GM23248 (cell line): Measurements from ENCODE around the gene C20orf141. TPM values are rescaled to one million over a fixed set of nuclear protein-coding genes. Genes with fewer than 3 reads are reported as not detected.
"Not testable (repeated sequence)": the region's sequence is repeated elsewhere in the genome, so short reads cannot be mapped to it uniquely, and the experiment has no call there.

ENCODE experiments used
- DNase-seq: peaks from one replicate; pipeline ENCODE4 v3.0.0-alpha.2; 2015
- H2AFZ ChIP-seq: fragments of 200-600 bp; sonication (generic); 2 replicates; pipeline ENCODE4 v1.6.1; 2016; ENCODE audit warnings: antibody characterized with exemption
- H3F3A ChIP-seq: fragments of 200-600 bp; sonication (generic); 2 replicates; pipeline ENCODE4 v1.6.1; 2016; ENCODE audit warnings: mild to moderate bottlenecking, antibody characterized with exemption, mixed run types; ENCODE audit not compliant: insufficient read depth
- H3K27ac ChIP-seq: fragments of 200-600 bp; sonication (generic); 2 replicates; pipeline ENCODE4 v1.5.1; 2016; ENCODE audit warnings: mild to moderate bottlenecking
- H3K27me3 ChIP-seq: fragments of 200-600 bp; sonication (generic); replicated peaks from 2 replicates; pipeline ENCODE4 v1.6.1; 2016; ENCODE audit warnings: mild to moderate bottlenecking; ENCODE audit not compliant: insufficient read depth
- H3K36me3 ChIP-seq: fragments of 200-600 bp; sonication (generic); 2 replicates; pipeline ENCODE4 v1.6.1; 2016; ENCODE audit warnings: low read depth, mild to moderate bottlenecking
- H3K4me1 ChIP-seq: fragments of 200-600 bp; sonication (generic); 2 replicates; pipeline ENCODE4 v1.6.1; 2016; ENCODE audit warnings: mild to moderate bottlenecking; ENCODE audit not compliant: insufficient read depth
- H3K4me2 ChIP-seq: fragments of 200-600 bp; sonication (generic); one replicate; pipeline ENCODE4 v1.6.1; 2016; ENCODE audit warnings: mild to moderate bottlenecking; ENCODE audit not compliant: unreplicated experiment
- H3K4me3 ChIP-seq: fragments of 200-600 bp; sonication (generic); 2 replicates; pipeline ENCODE4 v1.5.1; 2016; ENCODE audit warnings: mild to moderate bottlenecking
- H3K79me2 ChIP-seq: fragments of 200-600 bp; sonication (generic); 2 replicates; pipeline ENCODE4 v1.6.1; 2016; ENCODE audit warnings: mild to moderate bottlenecking; ENCODE audit not compliant: insufficient read depth
- H3K9ac ChIP-seq: fragments of 200-600 bp; sonication (generic); 2 replicates; pipeline ENCODE4 v1.6.1; 2016; ENCODE audit warnings: mild to moderate bottlenecking
- H3K9me2 ChIP-seq: fragments of 200-600 bp; sonication (generic); 2 replicates; pipeline ENCODE4 v1.6.1; 2016; ENCODE audit warnings: mixed run types, mild to moderate bottlenecking, moderate library complexity; ENCODE audit not compliant: insufficient read depth
- H3K9me3 ChIP-seq: fragments of 200-600 bp; sonication (generic); one replicate; pipeline ENCODE4 v1.6.1; 2017; ENCODE audit warnings: low read depth
- H4K20me1 ChIP-seq: fragments of 200-600 bp; sonication (generic); 2 replicates; pipeline ENCODE4 v1.6.0; 2016; ENCODE audit not compliant: insufficient read depth
- EZH2 ChIP-seq: fragments of 200-600 bp; sonication (generic); IDR thresholded peaks from 2 replicates; pipeline ENCODE4 v1.6.1; 2018; ENCODE audit warnings: antibody characterized with exemption, mild to moderate bottlenecking; ENCODE audit not compliant: insufficient read depth, poor library complexity, severe bottlenecking
- EZH2phosphoT487 ChIP-seq: fragments of 200-600 bp; sonication (generic); IDR thresholded peaks from 2 replicates; pipeline ENCODE4 v1.6.1; 2018; ENCODE audit warnings: antibody characterized with exemption, moderate library complexity, mild to moderate bottlenecking, low read depth; ENCODE audit not compliant: insufficient read depth
- WGBS, 2 experiments: methylation state at CpG; one replicate each; pipeline ENCODE4 v1.1.6; 2015 to 2017; ENCODE audit warnings: low lambda C conversion rate in 2 of 2, low coverage in 1 of 2; ENCODE audit errors: missing lambda C conversion rate in 2 of 2; 5-methylcytosine and 5-hydroxymethylcytosine counted together
- in situ Hi-C: fragments of 300-500 bp; cut with MboI; formaldehyde crosslinking; loops from 2 replicates; pipeline ENCODE4 v1.15.0; 2020
- polyA plus RNA-seq: library from polyadenylated mRNA; unstranded; fragments of >200 nt; fragmentation: Nextera tagmentation; extraction: Ambion mirVana; gene quantifications from 2 replicates; pipeline ENCODE4 v1.2.1, GENCODE V29; 2016
- total RNA-seq: library from RNA; depleted of rRNA; stranded (reverse); fragments of >200 nt; shearing (Covaris generic); gene quantifications from 2 replicates; pipeline ENCODE4 v1.2.3, GENCODE V29; 2014

The C20orf141 gene
- total and polyA plus RNA-seq, 2 experiments from 2014 or later, result not detected

GRCh38 chr20:2825761-2826160, 11.0 kb downstream of the C20orf141 start:
- 93 to 96% methylated on average over 2 of the region's 2 CpGs for WGBS, 2 experiments
- H2AFZ ChIP-seq, result no peak overlapping the region
- TF ChIP-seq EZH2phosphoT487 (no peak), EZH2 (no peak)

GRCh38 chr20:2826655-2827054, 11.9 kb downstream of the C20orf141 start:
- Histone ChIP-seq H2AFZ (no peak overlapping the region), H3K9ac (no peak overlapping the region), H3K4me1 (peaks cover 1% of the 10 kb centered on the region; the same call in 1 of the 2 replicates), H3K36me3 (no peaks in the 10 kb centered on the region), H3K4me3 (no peak overlapping the region), H4K20me1 (no peaks in the 10 kb centered on the region), H3K9me3 (no peaks in the 10 kb centered on the region), H3K79me2 (no peaks in the 10 kb centered on the region), H3K27me3 (peaks cover 1% of the 10 kb centered on the region), H3K4me2 (no peak overlapping the region), H3F3A (peaks cover 2% of the 10 kb centered on the region; the same call in 1 of the 2 replicates), H3K9me2 (no peaks in the 10 kb centered on the region), H3K27ac (no peak overlapping the region)
- DNase-seq, result no peak
- no peak for TF ChIP-seq EZH2
- no peak for TF ChIP-seq EZH2phosphoT487
- in situ Hi-C loops, result no loop called here
- 75 to 77% methylated on average over 4 of the region's 4 CpGs for WGBS, 2 experiments

More at GRCh38 chr20:2825761-2826160, 11.0 kb downstream of the C20orf141 start:
- no peaks in the 10 kb centered on the region for H3K9me3 ChIP-seq
- H3K36me3 ChIP-seq, result no peaks in the 10 kb centered on the region
- no peaks in the 10 kb centered on the region for H3K79me2 ChIP-seq
- H3K4me3 ChIP-seq, result no peak overlapping the region
- no peaks in the 10 kb centered on the region for H4K20me1 ChIP-seq
- no peaks in the 10 kb centered on the region for H3K4me1 ChIP-seq
- no peak for DNase-seq
- no peak overlapping the region for H3K4me2 ChIP-seq
- no peaks in the 10 kb centered on the region for H3F3A ChIP-seq
- H3K9ac ChIP-seq, result no peak overlapping the region
- no peaks in the 10 kb centered on the region for H3K9me2 ChIP-seq
- H3K27me3 ChIP-seq, result peaks cover 8% of the 10 kb centered on the region
- in situ Hi-C loops, result no loop called here
- no peak overlapping the region for H3K27ac ChIP-seq

GRCh38 chr20:2829376-2829775, 14.6 kb downstream of the C20orf141 start:
- no peaks in the 10 kb centered on the region for H3K9me3 ChIP-seq
- no peaks in the 10 kb centered on the region for H3K27me3 ChIP-seq
- 32 to 46% methylated on average over 6 of the region's 6 CpGs for WGBS, 2 experiments
- no peaks in the 10 kb centered on the region for H4K20me1 ChIP-seq
- H3K4me2 ChIP-seq, result no peak overlapping the region
- in situ Hi-C loops, result no loop called here
- no peak for DNase-seq
- H3K27ac ChIP-seq, result no peak overlapping the region
- H3K79me2 ChIP-seq, result no peaks in the 10 kb centered on the region
- H3K36me3 ChIP-seq, result no peaks in the 10 kb centered on the region
- no peak overlapping the region for H2AFZ ChIP-seq
- peaks cover 19% of the 10 kb centered on the region for H3F3A ChIP-seq
- peaks cover 9% of the 10 kb centered on the region; the same call in 1 of the 2 replicates for H3K4me1 ChIP-seq
- TF ChIP-seq EZH2 (no peak), EZH2phosphoT487 (no peak)
- H3K9ac ChIP-seq, result no peak overlapping the region
- no peaks in the 10 kb centered on the region for H3K9me2 ChIP-seq
- no peak overlapping the region for H3K4me3 ChIP-seq

- in situ Hi-C loops, H3K27me3 ChIP-seq: not testable (repeated sequence)
Observed at GRCh38 chr20:2831206-2831605, 16.4 kb downstream of the C20orf141 start.

GRCh38 chr20:2833761-2834160, 19.0 kb downstream of the C20orf141 start:
- no peak for DNase-seq
- H3K36me3 ChIP-seq, result no peaks in the 10 kb centered on the region

More at GRCh38 chr20:2831206-2831605, 16.4 kb downstream of the C20orf141 start:
- not testable (repeated sequence) for H3K4me3 ChIP-seq, H2AFZ ChIP-seq, H3K4me1 ChIP-seq, H3K4me2 ChIP-seq, DNase-seq, H3K9ac ChIP-seq, H3K9me2 ChIP-seq, H3K9me3 ChIP-seq, H3K36me3 ChIP-seq, H3K79me2 ChIP-seq, H4K20me1 ChIP-seq, H3K27ac ChIP-seq
- peaks cover 19% of the 10 kb centered on the region for H3F3A ChIP-seq
- WGBS, 2 experiments, result 71 to 74% methylated on average over 7 of the region's 7 CpGs

More at GRCh38 chr20:2833761-2834160, 19.0 kb downstream of the C20orf141 start:
- H3K9ac ChIP-seq, result no peak overlapping the region
- no peaks in the 10 kb centered on the region for H3K27me3 ChIP-seq
- no peaks in the 10 kb centered on the region for H3K9me2 ChIP-seq
- H3K79me2 ChIP-seq, result no peaks in the 10 kb centered on the region
- H4K20me1 ChIP-seq, result no peaks in the 10 kb centered on the region
- H3F3A ChIP-seq, result peaks cover 19% of the 10 kb centered on the region
- TF ChIP-seq EZH2phosphoT487, result no peak
- H3K4me2 ChIP-seq, result no peak overlapping the region
- H2AFZ ChIP-seq, result no peak overlapping the region
- H3K9me3 ChIP-seq, result no peaks in the 10 kb centered on the region
- peaks cover 9% of the 10 kb centered on the region; the same call in 1 of the 2 replicates for H3K4me1 ChIP-seq
- in situ Hi-C loops, result no loop called here
- no peak overlapping the region for H3K4me3 ChIP-seq
- no peak overlapping the region for H3K27ac ChIP-seq
- 96 to 98% methylated on average over 1 of the region's 1 CpG for WGBS, 2 experiments
